HCT116 (cell line): ENCODE results near the gene ABCG1. TPM values are rescaled to one million over a fixed set of nuclear protein-coding genes. Genes with fewer than 3 reads are reported as not detected.

Source experiments
- ATAC-seq: fragments of 200-7000 bp; cut with Tn5 transposase; 2 replicates; pipeline ENCODE4 v1.9.1; 2020; ENCODE audit warnings: mild to moderate bottlenecking, moderate library complexity
- BruUV-seq: library from RNA; stranded (reverse); fragments of 400-500 nt; replicated peaks from 2 replicates; lab custom pipeline; 2021; lab: Mats Ljungman, UMichigan
- CTCF ChIA-PET: fragments of 300-600 bp; sonication (Branson Sonifier 250); formaldehyde crosslinking; loops from one replicate; lab custom pipeline; 2021; ENCODE audit warnings: antibody characterized with exemption; lab: Charles Lee
- POLR2A ChIA-PET: fragments of 300-600, 350-600 bp; sonication (Branson Sonifier 250); formaldehyde crosslinking; loops from one replicate; lab custom pipeline; 2021; ENCODE audit warnings: antibody characterized with exemption; lab: Charles Lee
- RAD21 ChIA-PET, 2 experiments: fragments of 300-600 bp; sonication (Branson Sonifier 250); formaldehyde crosslinking; loops; one replicate each; lab custom pipeline; 2023; ENCODE audit warnings: low total read pairs in 2 of 2; ENCODE audit not compliant: uncharacterized antibody in 2 of 2, unreplicated experiment in 2 of 2, low non-redundant PET in 1 of 2; lab: Charles Lee
- DNase-seq: peaks from one replicate; pipeline ENCODE4 v3.0.0-alpha.2; 2010; ENCODE audit warnings: low read depth, low spot score
- H2AFZ ChIP-seq: fragments of 200-600 bp; shearing (Covaris generic), sonication (generic); 2 replicates; pipeline ENCODE4 v1.6.1; 2017; ENCODE audit warnings: low read depth, mixed run types, mixed read lengths, antibody characterized with exemption, low read length; ENCODE audit not compliant: poor library complexity, severe bottlenecking
- H3K27ac ChIP-seq: 2 replicates; pipeline ENCODE4 v1.5.1; 2012; ENCODE audit warnings: low read depth, low read length
- H3K27me3 ChIP-seq: fragments of 200-600 bp; sonication (generic); 2 replicates; pipeline ENCODE4 v1.6.1; 2016; ENCODE audit warnings: mixed run types, low read length, mixed read lengths; ENCODE audit not compliant: insufficient read depth
- H3K36me3 ChIP-seq, 2 experiments: fragments of 200-500 bp in 1 of 2; fragments of 200-600 bp in 1 of 2; sonication (Bioruptor generic) in 1 of 2; sonication (generic) in 1 of 2; 2 replicates each; pipeline versions ENCODE4 v1.5.1 to v1.6.1; 2014 to 2016; ENCODE audit warnings: low read length in 2 of 2, inconsistent platforms in 1 of 2, mixed read lengths in 1 of 2, mixed run types in 1 of 2; ENCODE audit not compliant: insufficient read depth in 2 of 2, control insufficient read depth in 1 of 2
- H3K4me1 ChIP-seq, 2 experiments: fragments of 200-600 bp in 1 of 2; sonication (generic) in 1 of 2; 2 replicates each; pipeline versions ENCODE4 v1.5.1 to v1.6.1; 2012 to 2017; ENCODE audit warnings: low read length in 2 of 2, inconsistent platforms in 1 of 2, mild to moderate bottlenecking in 1 of 2, mixed read lengths in 1 of 2, mixed run types in 1 of 2, moderate library complexity in 1 of 2; ENCODE audit not compliant: insufficient read depth in 2 of 2, control insufficient read depth in 1 of 2
- H3K4me2 ChIP-seq: fragments of 200-600 bp; sonication (generic); 2 replicates; pipeline ENCODE4 v1.6.1; 2017; ENCODE audit warnings: mixed run types, low read length, mixed read lengths
- H3K4me3 ChIP-seq, 2 experiments: fragments of 200-600 bp in 1 of 2; sonication (generic) in 1 of 2; replicated peaks in 1 of 2; 2 replicates each; pipeline ENCODE4 v1.5.1; 2011 to 2016; ENCODE audit warnings: low read length in 2 of 2, control low read depth in 1 of 2, low read depth in 1 of 2, mild to moderate bottlenecking in 1 of 2, mixed read lengths in 1 of 2, mixed run types in 1 of 2
- H3K79me2 ChIP-seq: fragments of 200-600 bp; sonication (generic); 2 replicates; pipeline ENCODE4 v1.6.1; 2017; ENCODE audit warnings: mild to moderate bottlenecking, mixed run types, low read length, moderate library complexity, mixed read lengths; ENCODE audit not compliant: insufficient read depth
- H3K9ac ChIP-seq: fragments of 200-600 bp; sonication (generic); 2 replicates; pipeline ENCODE4 v1.6.1; 2016; ENCODE audit warnings: low read length, mixed read lengths
- H3K9me2 ChIP-seq: fragments of 200-600 bp; sonication (generic), shearing (Covaris generic); 2 replicates; pipeline ENCODE4 v1.6.1; 2017; ENCODE audit warnings: mixed run types, mild to moderate bottlenecking, moderate library complexity; ENCODE audit not compliant: insufficient read depth
- H3K9me3 ChIP-seq, 2 experiments: fragments of 200-500 bp in 1 of 2; fragments of 200-600 bp in 1 of 2; sonication (Bioruptor generic) in 1 of 2; sonication (generic) in 1 of 2; 2 replicates each; pipeline ENCODE4 v1.6.1; 2014 to 2017; ENCODE audit warnings: low read length in 2 of 2, mixed read lengths in 2 of 2, inconsistent platforms in 1 of 2, low read depth in 1 of 2, mild to moderate bottlenecking in 1 of 2, mixed run types in 1 of 2, moderate library complexity in 1 of 2; ENCODE audit not compliant: control insufficient read depth in 1 of 2, insufficient read depth in 1 of 2
- H4K20me1 ChIP-seq: fragments of 200-600 bp; sonication (generic), shearing (Covaris generic); 2 replicates; pipeline ENCODE4 v1.6.1; 2017; ENCODE audit warnings: mixed run types, mild to moderate bottlenecking, moderate library complexity; ENCODE audit not compliant: insufficient read depth
- CBX3 ChIP-seq: IDR thresholded peaks from 2 replicates; pipeline ENCODE4 v1.6.1; 2012; ENCODE audit warnings: low read depth
- EGR1 ChIP-seq: IDR thresholded peaks from 2 replicates; pipeline ENCODE4 v1.6.1; 2012; ENCODE audit warnings: low read depth
- EZH2 ChIP-seq: fragments of 200-600 bp; sonication (generic); IDR thresholded peaks from 2 replicates; pipeline ENCODE4 v1.6.1; 2017; ENCODE audit warnings: antibody characterized with exemption, mixed run types
- EZH2phosphoT487 ChIP-seq: fragments of 200-600 bp; IDR thresholded peaks from 2 replicates; pipeline ENCODE4 v1.6.1; 2018; ENCODE audit warnings: antibody characterized with exemption, borderline replicate concordance
- FOSL1 ChIP-seq: IDR thresholded peaks from 2 replicates; pipeline ENCODE4 v1.6.1; 2012; ENCODE audit warnings: low read depth
- JUND ChIP-seq: IDR thresholded peaks from 2 replicates; pipeline ENCODE4 v1.6.1; 2012
- POLR2AphosphoS5 ChIP-seq: IDR thresholded peaks from 2 replicates; pipeline ENCODE4 v1.6.1; 2011; ENCODE audit warnings: mild to moderate bottlenecking, low read depth, low read length, moderate library complexity
- SIN3A ChIP-seq: IDR thresholded peaks from 2 replicates; pipeline ENCODE4 v1.6.1; 2012; ENCODE audit warnings: low read depth
- SRF ChIP-seq: IDR thresholded peaks from 2 replicates; pipeline ENCODE4 v1.6.1; 2012; ENCODE audit warnings: low read depth
- TCF7L2 ChIP-seq: IDR thresholded peaks from 2 replicates; pipeline ENCODE4 v1.7.0; 2011; ENCODE audit warnings: borderline replicate concordance, inconsistent platforms; ENCODE audit not compliant: insufficient read depth, insufficient read length; ENCODE audit errors: extremely low read depth
- YY1 ChIP-seq: IDR thresholded peaks from 2 replicates; pipeline ENCODE4 v1.6.1; 2011; ENCODE audit warnings: low read length, low read depth, moderate library complexity, mild to moderate bottlenecking; ENCODE audit not compliant: insufficient replicate concordance; ENCODE audit errors: extremely low read depth
- ZFX ChIP-seq: fragments of 450-650 bp; IDR thresholded peaks from 2 replicates; pipeline ENCODE4 v1.6.1; 2017
- intact Hi-C: fragments of 100-400 bp; cut with micrococcal nuclease; formaldehyde crosslinking; loops from 2 replicates; pipeline ENCODE4 v1.10.0; 2022
- total RNA-seq: library from RNA; stranded (reverse); gene quantifications from one replicate; pipeline ENCODE4 v1.2.1, GENCODE V29; 2021; ENCODE audit not compliant: unreplicated experiment
- TF ChIP-seq, protein P1 (sequence below): IDR thresholded peaks from 2 replicates; pipeline ENCODE4 v1.6.1; 2011; ENCODE audit warnings: mild to moderate bottlenecking, low read length, moderate library complexity; ENCODE audit not compliant: insufficient replicate concordance; ENCODE audit errors: extremely low read depth

Gene ABCG1
- total RNA-seq, 1 experiment from 2014 or later: 1.6 TPM

DNA sequence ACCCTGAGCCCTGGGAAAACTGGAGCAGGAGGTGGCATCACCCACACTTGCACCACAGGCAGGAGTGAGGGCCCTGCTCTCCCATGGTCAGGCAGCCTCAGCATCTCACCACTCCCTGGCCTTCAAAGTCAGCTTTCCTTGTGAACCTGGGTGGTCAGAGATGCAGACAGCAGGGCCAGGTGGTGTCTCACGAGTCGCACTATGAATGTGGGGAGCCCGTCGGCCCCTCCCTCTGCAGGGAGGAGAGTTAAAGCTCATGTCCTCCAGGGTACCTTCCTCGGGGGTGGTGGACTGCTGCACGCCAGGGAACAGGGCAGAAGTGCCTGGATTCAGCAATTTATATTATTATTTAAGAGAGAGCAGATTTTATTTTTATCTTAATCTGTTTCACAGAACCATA, 24.1 kb downstream of the ABCG1 start:
- BruUV-seq: no TSS peak

More for the DNA sequence above, 24.1 kb downstream of the ABCG1 start:
- ATAC-seq: no peak
- Histone ChIP-seq H2AFZ (no peak overlapping the region), H3K9me3 (no peaks in the 10 kb centered on the region), H3K9me2 (no peaks in the 10 kb centered on the region), H3K9ac (no peak overlapping the region), H3K27me3 (no peaks in the 10 kb centered on the region), H3K4me2 (no peak overlapping the region), H3K36me3 (no peaks in the 10 kb centered on the region), H3K27ac (no peak overlapping the region), H3K4me1 (peaks cover 0 to 5% of the 10 kb centered on the region in 2 experiments; a peak in 1 of 4 replicates), H3K4me3 (no peak overlapping the region), H4K20me1 (no peaks in the 10 kb centered on the region), H3K79me2 (no peaks in the 10 kb centered on the region)
- intact Hi-C loops: no loop called here
- CTCF ChIA-PET: no interaction called here
- DNase-seq: no peak
- no peak for TF ChIP-seq EZH2phosphoT487
- TF ChIP-seq POLR2AphosphoS5: no peak
- TF ChIP-seq FOSL1: no peak
- no peak for TF ChIP-seq JUND
- no peak for TF ChIP-seq SRF
- no peak for TF ChIP-seq EZH2
- TF ChIP-seq SIN3A: no peak
- TF ChIP-seq YY1: no peak
- TF ChIP-seq CBX3: no peak
- no peak for TF ChIP-seq EGR1
- TF ChIP-seq TCF7L2: no peak
- TF ChIP-seq, protein P1, sequence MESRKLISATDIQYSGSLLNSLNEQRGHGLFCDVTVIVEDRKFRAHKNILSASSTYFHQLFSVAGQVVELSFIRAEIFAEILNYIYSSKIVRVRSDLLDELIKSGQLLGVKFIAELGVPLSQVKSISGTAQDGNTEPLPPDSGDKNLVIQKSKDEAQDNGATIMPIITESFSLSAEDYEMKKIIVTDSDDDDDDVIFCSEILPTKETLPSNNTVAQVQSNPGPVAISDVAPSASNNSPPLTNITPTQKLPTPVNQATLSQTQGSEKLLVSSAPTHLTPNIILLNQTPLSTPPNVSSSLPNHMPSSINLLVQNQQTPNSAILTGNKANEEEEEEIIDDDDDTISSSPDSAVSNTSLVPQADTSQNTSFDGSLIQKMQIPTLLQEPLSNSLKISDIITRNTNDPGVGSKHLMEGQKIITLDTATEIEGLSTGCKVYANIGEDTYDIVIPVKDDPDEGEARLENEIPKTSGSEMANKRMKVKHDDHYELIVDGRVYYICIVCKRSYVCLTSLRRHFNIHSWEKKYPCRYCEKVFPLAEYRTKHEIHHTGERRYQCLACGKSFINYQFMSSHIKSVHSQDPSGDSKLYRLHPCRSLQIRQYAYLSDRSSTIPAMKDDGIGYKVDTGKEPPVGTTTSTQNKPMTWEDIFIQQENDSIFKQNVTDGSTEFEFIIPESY: no peak
- no peak for TF ChIP-seq ZFX
- POLR2A ChIA-PET: no interaction called here
- RAD21 ChIA-PET: no interaction called here
